Ammon's horn (tissue), 1 donor: Measurements from ENCODE around the gene AP1B1.

Source experiments
- DNase-seq: peaks from one replicate; pipeline ENCODE4 v3.0.0-alpha.2; 2016; ENCODE audit warnings: low spot score

Gene AP1B1

DNA sequence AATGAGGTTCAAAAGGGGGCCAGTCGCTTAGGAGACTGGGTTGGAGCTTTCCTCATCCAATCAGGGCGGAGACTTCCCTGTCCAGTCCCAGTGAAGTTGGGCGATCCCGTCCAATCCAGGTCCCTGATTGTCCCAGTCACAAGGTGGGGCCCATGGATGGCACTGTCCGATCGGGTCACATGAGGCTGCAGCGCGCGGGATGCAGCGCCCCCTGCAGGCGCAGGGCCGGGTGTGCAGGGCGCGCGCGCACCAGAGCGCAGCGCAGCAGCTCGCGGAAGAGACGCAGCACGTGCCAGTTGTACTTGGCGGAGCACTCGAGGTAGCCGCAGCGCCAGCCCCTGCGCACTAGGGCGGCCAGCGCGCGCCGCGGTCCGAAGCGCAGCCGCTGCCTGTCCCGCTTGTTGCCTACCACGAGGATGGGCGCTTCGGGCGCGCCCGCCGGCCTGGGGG, 75.2 kb downstream of the AP1B1 start:
- no peak for DNase-seq

DNA sequence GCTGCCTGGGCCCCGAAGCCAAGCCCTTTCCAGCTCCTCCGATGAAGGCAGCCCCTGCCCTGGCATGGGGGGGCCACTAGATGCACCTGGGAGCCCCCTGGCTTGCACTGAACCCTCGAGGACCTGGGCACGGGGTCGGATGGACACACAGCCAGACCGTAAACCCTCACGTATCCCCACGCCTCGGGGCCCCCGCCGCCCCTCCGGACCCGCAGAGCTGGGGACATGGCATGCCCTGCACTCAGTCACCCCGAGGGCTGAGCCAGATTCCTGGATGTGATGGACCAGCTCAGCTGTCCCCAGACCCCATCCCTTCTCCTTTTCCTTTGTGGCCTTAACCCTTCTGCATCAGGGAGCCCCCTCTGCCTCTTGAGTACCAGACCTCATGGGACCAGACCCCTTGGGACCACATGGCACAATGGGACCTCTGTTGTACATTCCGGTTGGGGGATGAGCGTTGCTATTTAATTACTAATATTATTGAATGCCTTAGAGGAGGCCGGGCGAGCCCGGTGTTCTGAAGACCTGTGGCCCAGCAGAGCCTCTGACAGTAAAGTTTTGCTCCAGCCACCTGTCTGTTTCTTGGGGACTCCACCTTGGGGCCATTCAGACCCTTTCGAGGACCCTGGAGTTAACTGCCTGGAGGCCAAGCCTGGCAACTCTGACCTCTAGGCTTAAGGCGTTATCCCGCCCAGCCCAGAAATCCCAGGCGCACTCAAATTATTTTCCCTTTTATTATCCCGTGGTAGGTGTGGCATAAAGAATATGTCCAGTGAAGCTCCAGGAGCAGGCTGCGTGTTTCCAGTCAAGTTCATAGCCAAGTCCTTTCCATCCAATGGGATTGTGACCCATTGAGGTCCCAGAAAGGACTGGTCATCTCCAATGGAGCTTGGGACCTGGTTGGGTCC, 75.9 kb downstream of the AP1B1 start:
- no peak for DNase-seq

- DNase-seq = no peak
These were observed 76.7 kb downstream of the AP1B1 start for GRCh38 chr22:29311464-29312217.

DNA sequence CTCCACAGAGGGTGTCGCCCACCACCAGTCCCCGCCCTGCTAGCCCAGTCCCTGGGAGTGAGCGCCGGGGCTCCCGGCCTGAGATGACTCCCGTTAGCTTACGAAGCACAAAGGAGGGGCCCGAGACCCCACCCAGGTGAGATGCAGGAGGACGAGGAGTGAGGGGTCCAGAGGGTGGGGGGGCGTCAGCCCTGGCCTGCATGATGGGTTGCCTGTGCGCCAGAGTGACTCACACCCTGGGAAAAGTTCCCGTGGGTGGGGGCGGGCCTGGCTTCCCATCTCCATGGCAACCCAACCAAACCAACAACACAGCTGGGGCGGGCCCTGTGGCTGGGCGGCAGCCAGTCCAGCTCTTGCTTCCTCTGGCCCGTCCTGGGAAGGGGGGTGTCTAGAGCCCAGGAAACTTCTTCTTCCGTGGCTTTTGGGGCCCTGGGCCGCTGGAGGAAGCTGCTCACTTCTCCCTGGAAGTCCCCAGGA, 77.5 kb downstream of the AP1B1 start:
- DNase-seq = peak; percentile 97

GRCh38 chr22:29310065-29310862, 78.1 kb downstream of the AP1B1 start:
- no peak for DNase-seq

GRCh38 chr22:29309332-29310064, 78.9 kb downstream of the AP1B1 start:
- no peak for DNase-seq

DNA sequence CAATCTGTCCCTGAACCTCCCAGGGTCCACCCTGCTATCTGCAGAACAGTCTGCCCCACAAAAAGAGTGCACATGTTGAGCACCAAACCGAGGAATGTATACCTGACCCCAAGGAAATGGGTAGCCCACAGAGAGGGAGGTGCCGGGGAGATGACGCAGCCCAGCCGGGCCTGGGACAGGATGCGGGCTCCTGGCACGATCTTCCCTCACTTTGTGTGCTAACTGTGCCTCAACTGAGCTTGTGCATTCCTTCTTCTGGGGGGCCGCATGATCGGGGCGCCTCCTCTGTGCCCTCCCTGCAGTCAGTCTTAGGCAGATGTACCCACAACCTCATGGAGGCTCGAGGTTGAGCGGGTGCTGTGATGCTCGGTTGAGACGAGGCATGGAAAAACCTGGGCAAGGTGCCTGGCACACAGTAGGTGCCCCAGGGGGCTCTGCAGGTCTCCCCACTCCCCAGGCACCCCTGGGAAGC, 79.5 kb downstream of the AP1B1 start:
- no peak for DNase-seq

DNA sequence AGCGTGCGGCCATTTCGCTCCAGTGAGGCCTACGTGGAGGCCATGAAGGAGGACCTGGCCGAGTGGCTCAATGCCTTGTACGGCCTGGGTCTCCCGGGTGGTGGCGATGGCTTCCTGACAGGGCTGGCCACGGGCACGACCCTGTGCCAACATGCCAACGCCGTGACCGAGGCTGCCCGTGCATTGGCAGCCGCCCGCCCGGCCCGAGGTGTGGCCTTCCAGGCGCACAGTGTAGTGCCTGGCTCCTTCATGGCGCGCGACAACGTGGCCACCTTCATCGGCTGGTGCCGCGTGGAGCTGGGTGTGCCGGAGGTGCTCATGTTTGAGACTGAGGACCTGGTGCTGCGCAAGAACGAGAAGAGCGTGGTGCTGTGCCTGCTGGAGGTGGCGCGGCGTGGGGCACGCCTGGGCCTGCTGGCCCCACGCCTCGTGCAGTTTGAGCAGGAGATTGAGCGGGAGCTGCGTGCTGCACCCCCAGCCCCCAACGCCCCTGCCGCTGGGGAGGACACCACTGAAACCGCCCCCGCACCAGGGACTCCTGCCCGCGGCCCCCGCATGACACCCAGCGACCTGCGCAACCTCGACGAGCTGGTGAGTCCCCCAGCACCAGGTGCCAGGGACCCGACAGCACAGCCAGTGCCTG, 80.1 kb downstream of the AP1B1 start:
- DNase-seq = no peak

GRCh38 chr22:29307596-29308147, 80.7 kb downstream of the AP1B1 start:
- DNase-seq = no peak

GRCh38 chr22:29306835-29307595, 81.4 kb downstream of the AP1B1 start:
- DNase-seq = peak; percentile 80

GRCh38 chr22:29306175-29306834, 82.1 kb downstream of the AP1B1 start, which contains the start of gene GAS2L1:
GAS2L1 (plus strand) TSS chr22:29306650; CDS start chr22:29308106, 1,456 bp downstream.
- peak; percentile 83 for DNase-seq

DNA sequence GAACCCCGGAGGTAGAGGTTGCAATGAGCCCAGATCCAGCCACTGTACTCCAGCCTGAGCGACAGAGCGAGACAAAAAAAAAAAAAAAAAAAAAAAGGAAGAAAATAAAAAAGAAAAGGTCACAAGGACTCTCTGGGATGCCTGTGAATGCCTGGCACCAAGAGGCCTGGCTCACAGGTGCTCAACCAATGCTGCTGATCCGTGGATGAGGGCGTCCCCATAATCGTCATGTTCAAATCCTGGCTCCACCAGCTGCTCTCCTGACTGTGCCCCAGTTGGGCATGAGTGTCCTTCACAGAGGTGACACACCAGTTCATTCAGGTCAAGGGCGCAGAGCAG, 82.6 kb downstream of the AP1B1 start:
- no peak for DNase-seq

DNA sequence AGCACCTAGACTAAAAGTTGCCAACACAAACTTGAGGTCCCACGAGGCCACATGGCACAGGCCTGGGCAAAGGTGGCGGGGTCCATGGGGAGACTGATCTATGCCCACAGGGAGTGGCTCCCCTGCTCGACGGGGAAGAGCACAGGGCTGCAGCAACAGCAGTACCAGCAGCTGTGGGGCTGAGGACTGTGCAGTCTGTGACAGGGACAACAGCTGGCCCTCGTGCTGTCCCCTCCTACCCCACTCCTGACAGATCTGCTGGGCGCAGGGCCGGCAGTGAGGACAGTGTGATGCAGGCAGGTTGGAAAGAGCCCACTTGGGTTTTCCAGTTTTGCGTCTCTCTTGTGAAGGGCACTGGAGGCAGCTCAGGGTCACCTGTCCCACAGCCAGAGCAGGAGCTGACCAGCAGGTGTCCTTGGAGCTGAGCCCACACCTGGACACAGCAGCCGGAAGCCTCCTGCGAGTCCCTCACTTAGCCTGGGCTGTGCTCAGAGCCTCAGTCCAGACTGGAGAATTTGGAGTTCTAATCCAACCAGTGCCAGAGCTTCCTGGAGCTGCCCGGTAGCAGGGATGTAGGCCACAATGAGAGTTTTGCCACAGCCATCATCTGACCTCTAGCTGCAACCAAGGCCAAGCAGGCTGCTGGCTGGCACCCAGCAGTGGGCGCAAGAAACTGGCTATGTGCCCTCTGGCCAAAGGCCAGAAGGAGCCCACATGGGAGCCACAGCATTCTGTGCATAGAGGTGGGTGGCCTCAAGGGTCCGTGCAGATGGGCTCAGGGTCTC, 85.5 kb downstream of the AP1B1 start:
- no peak for DNase-seq

DNA sequence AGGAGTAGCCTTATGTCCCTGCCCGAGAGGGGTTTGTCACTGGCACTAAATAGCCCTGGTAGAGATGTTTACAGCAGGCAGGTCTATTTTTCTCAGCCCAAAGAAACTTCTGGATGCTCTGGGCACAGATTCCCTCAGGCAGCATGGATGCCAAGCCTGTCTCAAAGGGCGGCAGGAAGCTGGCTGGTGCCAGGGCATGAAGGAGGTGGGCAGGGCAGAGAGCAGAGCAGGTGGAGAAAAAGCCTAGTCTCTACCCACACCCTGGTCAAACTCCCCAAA, 86.0 kb downstream of the AP1B1 start:
- DNase-seq = no peak

DNA sequence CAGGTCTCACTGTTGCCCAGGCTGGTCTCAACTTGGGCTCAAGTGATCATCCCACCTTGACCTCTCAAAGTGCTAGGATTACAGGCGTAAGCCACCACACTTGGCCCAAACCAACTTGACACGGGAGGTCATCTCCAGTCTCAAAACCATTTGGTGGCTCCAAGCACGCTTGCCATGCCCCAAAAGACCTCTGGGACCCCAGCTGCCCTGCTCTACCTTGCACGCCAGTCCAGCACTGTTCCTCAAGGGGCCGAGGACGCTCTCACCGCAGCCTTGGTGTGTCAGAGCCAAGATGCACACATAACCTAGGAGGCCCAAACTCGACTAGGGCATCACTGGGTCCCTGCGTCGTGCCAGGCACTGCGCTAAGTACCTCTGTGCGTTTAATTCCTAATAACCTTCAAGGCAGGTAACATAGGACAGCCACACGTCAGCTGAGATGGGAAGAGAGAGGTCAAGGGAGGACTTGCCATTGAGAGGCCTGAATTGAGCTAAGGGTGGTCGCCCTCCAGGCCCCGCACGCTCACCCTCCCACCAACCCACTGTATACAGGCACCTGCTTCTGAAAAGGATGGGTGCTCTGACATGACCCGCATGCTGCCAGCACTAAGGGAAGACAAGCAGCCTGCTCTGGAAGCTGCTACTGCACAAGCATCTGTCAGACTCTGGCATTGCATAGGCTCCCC, 86.5 kb downstream of the AP1B1 start:
- no peak for DNase-seq

GRCh38 chr22:29300807-29301601, 87.4 kb downstream of the AP1B1 start:
- DNase-seq = no peak

DNA sequence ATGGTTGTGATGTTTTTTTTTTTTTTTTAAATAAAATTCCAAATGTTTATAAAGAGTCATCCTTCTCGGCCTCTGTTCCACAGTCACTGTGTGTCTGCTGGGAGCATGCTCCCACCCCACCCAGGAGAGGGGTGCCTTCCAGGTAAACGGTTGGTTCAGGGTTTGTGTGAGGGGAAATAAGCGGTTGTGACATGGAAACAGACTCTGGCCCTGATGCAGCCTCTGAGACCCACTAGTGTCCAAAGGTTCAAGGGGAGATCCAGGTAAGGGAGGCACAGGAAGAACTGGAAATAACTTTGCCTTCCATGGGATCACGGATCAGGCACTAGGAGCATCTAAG, 87.9 kb downstream of the AP1B1 start:
- no peak for DNase-seq
